GM18498 (cell line): Measurements from ENCODE around the gene PCCA.
"Not testable (repeated sequence)": the region's sequence is repeated elsewhere in the genome, so short reads cannot be mapped to it uniquely, and the experiment has no call there.

Source experiments
- ATAC-seq: cut with Tn5 transposase; IDR thresholded peaks from one replicate; pipeline ENCODE4 v1.9.1; 2021; ENCODE audit warnings: mild to moderate bottlenecking, moderate library complexity; ENCODE audit not compliant: unreplicated experiment

PCCA gene

DNA sequence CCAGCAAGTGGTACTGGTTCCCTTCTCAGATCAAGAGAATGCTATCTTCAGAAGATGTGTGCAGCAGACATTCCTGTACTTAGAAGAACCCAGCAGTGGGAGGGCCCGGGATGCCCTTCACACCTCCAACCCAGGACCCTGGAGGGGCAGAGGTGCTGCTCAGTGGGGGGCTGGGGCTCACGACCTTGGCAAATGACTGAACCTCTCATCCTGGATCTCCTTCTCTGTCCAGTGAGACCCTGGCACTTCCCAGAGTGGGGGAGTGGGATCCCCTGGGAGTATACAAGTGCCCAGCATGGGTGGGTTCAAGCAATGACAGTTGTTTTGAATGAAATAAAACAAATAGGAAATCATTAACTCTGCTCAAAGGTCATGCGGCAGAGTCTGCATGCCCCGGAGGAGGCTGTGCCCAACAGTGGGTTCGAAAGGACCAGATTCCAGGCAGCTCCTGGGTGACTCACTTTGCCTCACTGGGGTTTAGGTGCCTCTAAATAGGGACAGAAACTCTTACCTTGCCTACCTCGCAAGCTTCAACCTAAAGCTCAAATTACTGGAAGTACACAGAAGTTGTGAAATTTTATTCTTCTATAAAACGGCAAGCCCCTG is 472.8 kb downstream of the PCCA start:
- no peak for ATAC-seq

DNA sequence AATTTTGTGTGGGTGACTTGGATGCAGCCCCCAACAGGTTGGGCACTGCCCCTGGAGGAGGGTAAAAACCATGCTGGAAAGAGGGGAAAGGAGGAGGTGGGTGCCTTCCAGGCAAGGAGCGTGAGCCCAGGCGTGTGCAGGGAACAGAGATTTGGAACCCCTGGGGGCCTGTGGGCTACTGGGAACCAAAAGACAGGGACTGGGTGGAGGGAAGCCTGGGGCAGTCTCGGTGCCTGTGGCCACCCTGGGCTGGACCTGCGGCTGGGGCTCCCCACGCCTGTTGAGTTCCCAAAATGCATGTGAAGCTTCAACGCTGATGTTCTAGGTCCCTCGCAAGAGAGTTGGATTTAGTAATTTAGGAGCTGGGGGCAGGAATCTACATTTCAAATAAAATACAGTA is 474.9 kb downstream of the PCCA start:
- ATAC-seq: no peak

DNA sequence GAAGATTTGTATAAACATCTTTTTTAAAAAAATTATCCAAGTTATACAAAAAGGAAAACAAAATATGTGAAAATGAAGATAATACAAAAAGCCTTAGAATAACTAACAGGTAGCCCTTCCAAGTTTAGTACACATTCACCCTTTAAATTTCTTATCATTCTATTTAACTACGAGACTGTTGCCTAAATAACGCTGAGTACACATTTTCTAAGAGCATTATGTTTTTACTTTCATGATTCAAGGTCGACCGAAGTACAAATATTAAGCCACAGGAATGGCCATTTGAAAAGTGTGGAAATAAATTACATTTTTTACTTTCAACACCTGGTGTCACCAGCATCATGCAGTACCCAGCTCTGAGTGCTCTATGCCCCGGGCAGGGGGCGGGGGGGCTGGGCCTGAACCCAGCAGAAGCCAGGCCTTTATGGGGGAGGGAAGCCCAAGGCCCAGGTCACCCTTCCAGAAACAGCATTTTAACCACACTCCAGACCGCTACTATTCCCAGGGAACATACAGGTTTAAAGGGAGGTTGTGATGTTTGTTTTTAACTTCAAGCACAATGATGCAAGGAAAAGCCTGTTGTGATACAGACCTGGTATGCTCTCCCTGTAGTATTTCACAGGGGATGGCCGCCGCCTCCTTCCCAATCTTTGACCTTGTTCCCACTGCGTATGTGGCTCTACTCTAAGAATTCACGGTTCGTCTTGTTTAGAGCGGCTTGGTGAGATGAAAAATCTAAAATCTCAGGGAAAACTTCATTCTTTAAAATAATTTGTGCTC is 475.7 kb downstream of the PCCA start:
- ATAC-seq: no peak

DNA sequence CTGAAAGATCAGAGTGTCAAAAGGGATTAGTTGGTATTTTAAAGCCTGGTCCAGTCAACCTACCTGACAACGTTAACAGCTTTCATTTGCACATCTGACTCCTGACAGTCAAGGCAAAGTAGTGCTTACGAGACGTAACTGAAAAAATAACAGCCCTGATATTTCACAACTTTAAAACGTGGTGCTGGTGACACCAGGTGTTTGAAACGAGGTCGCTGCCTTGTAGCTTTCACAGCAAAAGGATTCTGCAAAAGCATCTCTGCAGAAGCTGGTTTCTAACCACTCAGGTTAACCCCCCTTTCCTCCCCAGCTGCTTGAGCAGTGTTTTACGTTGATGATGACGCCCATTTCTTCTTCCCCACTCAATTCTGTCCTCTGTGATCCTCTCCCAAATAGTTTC is 476.4 kb downstream of the PCCA start:
- ATAC-seq: no peak

DNA sequence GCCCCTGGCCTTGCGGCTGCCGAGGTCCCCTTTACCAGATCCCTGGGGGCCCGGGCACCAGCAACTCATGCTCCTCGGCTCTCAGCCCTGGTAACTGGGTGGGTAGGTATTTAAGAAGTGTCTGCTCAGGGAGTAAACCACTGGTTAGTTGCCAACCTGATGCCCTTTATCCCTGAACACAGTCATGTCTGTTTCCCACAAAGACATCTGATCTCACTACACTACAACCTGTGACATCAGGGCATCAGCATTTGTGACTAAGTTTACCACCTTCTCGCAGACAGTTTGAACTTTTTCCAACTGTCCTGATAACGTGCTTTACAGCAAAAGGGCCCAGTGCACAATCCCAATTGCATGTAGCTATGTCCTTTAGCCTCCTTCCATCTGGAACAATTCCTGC is 477.6 kb downstream of the PCCA start:
- no peak for ATAC-seq

DNA sequence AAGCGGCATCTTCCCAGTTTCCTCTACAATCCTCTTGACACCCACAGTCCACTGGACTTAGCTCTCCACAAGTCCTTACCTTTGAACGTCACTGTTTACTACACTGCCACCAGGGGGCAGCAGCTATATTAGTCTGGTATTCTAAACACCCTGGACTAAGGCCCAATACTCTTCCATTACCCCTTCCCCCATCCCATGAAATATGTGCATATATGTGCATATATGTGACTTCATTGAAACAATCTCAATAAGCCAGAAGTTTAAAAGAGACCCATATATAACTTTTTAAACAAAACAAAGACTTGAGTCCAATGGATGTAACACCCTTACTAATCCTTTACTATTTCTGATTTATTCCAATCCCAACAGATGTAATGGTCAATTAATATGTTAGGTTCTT is 484.2 kb downstream of the PCCA start:
- peak; percentile 93 for ATAC-seq

DNA sequence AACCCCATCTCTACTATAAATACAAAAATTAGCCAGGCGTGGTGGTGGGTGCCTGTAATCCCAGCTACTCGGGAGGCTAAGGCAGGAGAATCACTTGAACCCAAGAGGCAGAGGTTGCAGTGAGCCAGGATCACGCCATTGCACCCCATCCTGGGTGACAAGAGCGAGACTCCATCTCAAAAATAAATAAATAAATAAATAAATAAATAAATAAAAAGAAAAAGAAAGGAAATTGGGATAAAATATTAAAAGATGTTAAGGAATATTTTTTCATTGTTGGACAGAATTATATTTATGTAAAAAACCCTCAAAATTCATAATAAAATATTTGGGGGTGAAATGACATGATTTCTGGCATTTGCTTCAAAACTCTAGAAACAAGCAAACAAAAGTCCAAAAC is 488.3 kb downstream of the PCCA start:
- ATAC-seq: not testable (repeated sequence)
